OCI-LY1 (cell line): ENCODE measurements around the gene DENND4B.
A peak's percentile ranks its signal among the peaks of the same experiment; 100 is the strongest.

Experiments used
- H2AFZ ChIP-seq: fragments of 200-600 bp; sonication (generic), shearing (Covaris generic); 2 replicates; pipeline ENCODE4 v1.6.0; 2014; ENCODE audit warnings: antibody characterized with exemption, mild to moderate bottlenecking, low read length
- H3F3A ChIP-seq: fragments of 200-600 bp; sonication (generic), shearing (Covaris generic); 2 replicates; pipeline ENCODE4 v1.6.0; 2014; ENCODE audit warnings: mild to moderate bottlenecking, antibody characterized with exemption, low read length, moderate library complexity; ENCODE audit not compliant: insufficient read depth
- H3K27ac ChIP-seq: fragments of 200-600 bp; sonication (generic); 2 replicates; pipeline ENCODE4 v1.5.1; 2014; ENCODE audit warnings: low read length, mixed run types, mild to moderate bottlenecking, low read depth; ENCODE audit not compliant: poor library complexity, severe bottlenecking
- H3K27me3 ChIP-seq: fragments of 200-600 bp; sonication (generic); 2 replicates; pipeline ENCODE4 v1.6.0; 2014; ENCODE audit warnings: antibody characterized with exemption, mild to moderate bottlenecking, low read length, moderate library complexity; ENCODE audit not compliant: insufficient read depth
- H3K36me3 ChIP-seq: fragments of 200-600 bp; sonication (generic); 2 replicates; pipeline ENCODE4 v1.6.1; 2014; ENCODE audit warnings: mild to moderate bottlenecking, antibody characterized with exemption, low read length, moderate library complexity, mixed read lengths; ENCODE audit not compliant: insufficient read depth
- H3K4me1 ChIP-seq: fragments of 200-600 bp; sonication (generic); 2 replicates; pipeline ENCODE4 v1.5.1; 2014; ENCODE audit warnings: mild to moderate bottlenecking, low read length, moderate library complexity; ENCODE audit not compliant: insufficient read depth, severe bottlenecking
- H3K4me2 ChIP-seq: fragments of 200-600 bp; sonication (generic), shearing (Covaris generic); 2 replicates; pipeline ENCODE4 v1.6.1; 2014; ENCODE audit warnings: low read length
- H3K4me3 ChIP-seq: fragments of 200-600 bp; sonication (generic); 2 replicates; pipeline ENCODE4 v1.5.1; 2014; ENCODE audit warnings: low read length, low read depth, mild to moderate bottlenecking, mixed read lengths; ENCODE audit not compliant: poor library complexity, severe bottlenecking
- H3K79me2 ChIP-seq: fragments of 200-600 bp; shearing (Covaris generic); 2 replicates; pipeline ENCODE4 v1.6.1; 2016; ENCODE audit warnings: mixed run types, low read length, mixed read lengths; ENCODE audit not compliant: insufficient read depth
- H3K9ac ChIP-seq: fragments of 200-600 bp; sonication (generic), shearing (Covaris generic); 2 replicates; pipeline ENCODE4 v1.6.1; 2014; ENCODE audit warnings: mild to moderate bottlenecking, low read length, mixed read lengths
- H3K9me2 ChIP-seq: fragments of 200-600 bp; sonication (generic), shearing (Covaris generic); 2 replicates; pipeline ENCODE4 v1.6.1; 2014; ENCODE audit warnings: low read depth, mild to moderate bottlenecking, low read length, mixed read lengths
- H3K9me3 ChIP-seq: fragments of 200-600 bp; shearing (Covaris generic); 2 replicates; pipeline ENCODE4 v1.6.1; 2014; ENCODE audit warnings: low read length, mixed read lengths
- H4K20me1 ChIP-seq: fragments of 200-600 bp; sonication (generic), shearing (Covaris generic); 2 replicates; pipeline ENCODE4 v1.6.0; 2016; ENCODE audit warnings: mild to moderate bottlenecking, low read length; ENCODE audit not compliant: insufficient read depth
- CTCF ChIP-seq: fragments of 200-600 bp; sonication (generic), shearing (Covaris generic); IDR thresholded peaks from 2 replicates; pipeline ENCODE4 v1.5.1; 2017; ENCODE audit warnings: mild to moderate bottlenecking, antibody characterized with exemption, low read length, moderate library complexity, mixed read lengths
- EZH2 ChIP-seq: fragments of 200-600 bp; sonication (generic), shearing (Covaris generic); IDR thresholded peaks from 2 replicates; pipeline ENCODE4 v1.8.0; 2017; ENCODE audit warnings: borderline replicate concordance, mixed run types, mild to moderate bottlenecking, antibody characterized with exemption, low read length, moderate library complexity, mixed read lengths

Gene DENND4B

GRCh38 chr1:153961421-153961820, 14.9 kb upstream of the DENND4B start:
- Histone ChIP-seq H3K79me2 (peaks cover 15% of the 10 kb centered on the region), H3K9ac (peak overlapping the region; percentile 84; the same call in 1 of the 2 replicates), H3K27ac (peak overlapping the region; percentile 73), H3K36me3 (peaks cover 7% of the 10 kb centered on the region; the same call in 1 of the 2 replicates), H3K4me2 (peak overlapping the region; percentile 88), H2AFZ (no peak overlapping the region), H3F3A (no peaks in the 10 kb centered on the region), H3K4me1 (peaks cover 56% of the 10 kb centered on the region), H3K27me3 (no peaks in the 10 kb centered on the region), H3K9me2 (no peaks in the 10 kb centered on the region), H3K9me3 (no peaks in the 10 kb centered on the region), H4K20me1 (no peaks in the 10 kb centered on the region), H3K4me3 (peak overlapping the region; percentile 72)
- TF ChIP-seq EZH2 (no peak), CTCF (no peak)

- H4K20me1 ChIP-seq: no peaks in the 10 kb centered on the region
- H3K4me1 ChIP-seq: peaks cover 55% of the 10 kb centered on the region
- TF ChIP-seq CTCF: no peak
- TF ChIP-seq EZH2: no peak
- no peaks in the 10 kb centered on the region for H3F3A ChIP-seq
- H3K79me2 ChIP-seq: peaks cover 24% of the 10 kb centered on the region
- no peaks in the 10 kb centered on the region for H3K27me3 ChIP-seq
- H2AFZ ChIP-seq: no peak overlapping the region
- H3K9me3 ChIP-seq: no peaks in the 10 kb centered on the region
- H3K4me2 ChIP-seq: no peak overlapping the region
- no peaks in the 10 kb centered on the region for H3K9me2 ChIP-seq
- H3K9ac ChIP-seq: no peak overlapping the region
- no peak overlapping the region for H3K4me3 ChIP-seq
- H3K27ac ChIP-seq: no peak overlapping the region
- H3K36me3 ChIP-seq: peaks cover 7% of the 10 kb centered on the region; the same call in 1 of the 2 replicates
Observed at GRCh38 chr1:153960206-153960605, 13.7 kb upstream of the DENND4B start.

GRCh38 chr1:153959454-153959853, 12.9 kb upstream of the DENND4B start:
- H3K27me3 ChIP-seq: no peaks in the 10 kb centered on the region
- H3K4me2 ChIP-seq: no peak overlapping the region
- peaks cover 52% of the 10 kb centered on the region for H3K4me1 ChIP-seq
- no peaks in the 10 kb centered on the region for H3F3A ChIP-seq
- H3K9me2 ChIP-seq: no peaks in the 10 kb centered on the region
- H3K36me3 ChIP-seq: peaks cover 13% of the 10 kb centered on the region; the same call in 1 of the 2 replicates
- TF ChIP-seq EZH2 (no peak), CTCF (no peak)
- H3K79me2 ChIP-seq: peaks cover 24% of the 10 kb centered on the region
- H3K9ac ChIP-seq: no peak overlapping the region
- H3K4me3 ChIP-seq: no peak overlapping the region
- H2AFZ ChIP-seq: no peak overlapping the region
- no peaks in the 10 kb centered on the region for H3K9me3 ChIP-seq
- no peak overlapping the region for H3K27ac ChIP-seq
- no peaks in the 10 kb centered on the region for H4K20me1 ChIP-seq
